ENCODE measurements around the gene SLC25A4. TPM values are rescaled to one million over a fixed set of nuclear protein-coding genes. Genes with fewer than 3 reads are reported as not detected.
A peak's percentile ranks its signal among the peaks of the same experiment; 100 is the strongest.

SLC25A4 gene
- total RNA-seq, 1 experiment from 2014 or later, result 18.6 TPM

DNA sequence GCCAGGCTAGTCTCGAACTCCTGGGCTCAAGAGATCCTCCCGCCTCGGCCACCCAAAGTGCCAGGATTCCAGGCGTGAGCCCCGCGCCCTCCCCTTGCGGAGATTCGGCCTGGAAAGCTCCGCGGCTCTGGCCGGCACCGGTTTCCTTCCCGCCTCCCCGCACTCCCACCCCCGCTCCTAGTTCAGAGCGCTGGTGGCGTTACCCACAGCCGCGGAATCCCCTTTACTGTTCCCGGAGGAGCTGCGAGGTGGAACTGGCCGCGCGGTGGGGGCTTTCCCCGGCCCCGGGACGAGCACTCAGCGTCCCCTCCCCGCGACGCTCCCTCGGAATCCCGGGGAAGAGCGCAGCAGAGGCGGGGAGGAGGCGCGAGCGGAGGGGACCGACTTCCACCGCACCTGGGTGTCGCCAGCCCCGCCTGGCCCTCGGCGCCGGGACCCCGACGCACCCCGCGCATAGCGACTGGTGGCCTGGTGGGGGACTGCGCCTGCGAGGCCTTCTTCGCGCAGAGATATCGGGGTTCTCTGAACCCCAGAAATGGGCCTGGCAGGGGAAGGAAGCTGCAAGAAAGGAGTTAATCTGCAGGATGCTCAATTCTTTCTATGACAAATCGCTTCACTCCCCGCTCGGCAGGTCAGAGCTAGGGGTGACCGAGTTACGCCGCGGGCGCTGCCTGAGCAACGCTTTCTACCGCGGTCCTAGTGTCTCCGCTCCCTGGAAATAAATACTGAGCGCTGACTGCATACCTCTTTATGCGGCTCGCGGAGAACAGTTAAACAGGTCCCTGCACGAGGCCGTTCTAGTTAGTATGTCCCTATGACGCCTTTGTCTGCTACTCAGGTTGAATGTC is 14.6 kb upstream of the SLC25A4 start:
- Histone ChIP-seq H3K27ac (ENCODE audit: low read length) (peak overlapping the region; percentile 29; the same call in 1 of the 2 replicates), H3K4me1 (ENCODE audit: control insufficient read depth, insufficient read depth, low read length) (no peaks in the 10 kb centered on the region), H3K27me3 (ENCODE audit: control insufficient read depth, insufficient read depth, low read length) (no peaks in the 10 kb centered on the region), H3K9me3 (ENCODE audit: control insufficient read depth, insufficient read depth, low read depth, low read length) (no peaks in the 10 kb centered on the region), H3K36me3 (ENCODE audit: control insufficient read depth, insufficient read depth, low read length) (no peaks in the 10 kb centered on the region), H3K4me3 (ENCODE audit: low read depth in 2 of 2, low read length in 2 of 2) (peak overlapping the region; percentile 52 to 63)
- ATAC-seq (peak; percentile 79), DNase-seq (ENCODE audit: low read depth, low spot score) (no peak)
- TF ChIP-seq TCF7L2 (IDR thresholded peaks at IDR 0.05; ENCODE audit: low read depth, low read length) (no peak), SIN3A (IDR thresholded peaks at IDR 0.05; ENCODE audit: borderline replicate concordance, insufficient read depth, low read depth, low read length) (no peak), POLR2AphosphoS5 (IDR thresholded peaks at IDR 0.05; ENCODE audit: low read depth, low read length) (no peak), REST (IDR thresholded peaks at IDR 0.05; ENCODE audit: insufficient read depth in 1 of 2, low read depth in 2 of 2, low read length in 1 of 2) (no peak)
- TF ChIP-seq, protein P1, sequence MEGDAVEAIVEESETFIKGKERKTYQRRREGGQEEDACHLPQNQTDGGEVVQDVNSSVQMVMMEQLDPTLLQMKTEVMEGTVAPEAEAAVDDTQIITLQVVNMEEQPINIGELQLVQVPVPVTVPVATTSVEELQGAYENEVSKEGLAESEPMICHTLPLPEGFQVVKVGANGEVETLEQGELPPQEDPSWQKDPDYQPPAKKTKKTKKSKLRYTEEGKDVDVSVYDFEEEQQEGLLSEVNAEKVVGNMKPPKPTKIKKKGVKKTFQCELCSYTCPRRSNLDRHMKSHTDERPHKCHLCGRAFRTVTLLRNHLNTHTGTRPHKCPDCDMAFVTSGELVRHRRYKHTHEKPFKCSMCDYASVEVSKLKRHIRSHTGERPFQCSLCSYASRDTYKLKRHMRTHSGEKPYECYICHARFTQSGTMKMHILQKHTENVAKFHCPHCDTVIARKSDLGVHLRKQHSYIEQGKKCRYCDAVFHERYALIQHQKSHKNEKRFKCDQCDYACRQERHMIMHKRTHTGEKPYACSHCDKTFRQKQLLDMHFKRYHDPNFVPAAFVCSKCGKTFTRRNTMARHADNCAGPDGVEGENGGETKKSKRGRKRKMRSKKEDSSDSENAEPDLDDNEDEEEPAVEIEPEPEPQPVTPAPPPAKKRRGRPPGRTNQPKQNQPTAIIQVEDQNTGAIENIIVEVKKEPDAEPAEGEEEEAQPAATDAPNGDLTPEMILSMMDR (IDR thresholded peaks at IDR 0.05), result no peak
- no TSS peak for BruUV-seq (replicated peaks)
- intact Hi-C loops (cut with micrococcal nuclease; ENCODE audit: unreplicated experiment), result no loop called here
- in situ Hi-C loops (cut with HindIII; ENCODE audit: low pct_unique_long_range_greater_than_20kb, low sequenced_read_pairs), result no loop called here
- CTCF ChIA-PET, result interaction anchor here (1.2 kb wide), 1 partner anchor 15 kb away, joined by 4 read pairs; the partner anchor contains the start of gene SLC25A4
- POLR2A ChIA-PET, result interaction anchor here (0.6 kb wide), 1 partner anchor 76 kb away, joined by 4 read pairs; no protein-coding TSS in a partner anchor

DNA sequence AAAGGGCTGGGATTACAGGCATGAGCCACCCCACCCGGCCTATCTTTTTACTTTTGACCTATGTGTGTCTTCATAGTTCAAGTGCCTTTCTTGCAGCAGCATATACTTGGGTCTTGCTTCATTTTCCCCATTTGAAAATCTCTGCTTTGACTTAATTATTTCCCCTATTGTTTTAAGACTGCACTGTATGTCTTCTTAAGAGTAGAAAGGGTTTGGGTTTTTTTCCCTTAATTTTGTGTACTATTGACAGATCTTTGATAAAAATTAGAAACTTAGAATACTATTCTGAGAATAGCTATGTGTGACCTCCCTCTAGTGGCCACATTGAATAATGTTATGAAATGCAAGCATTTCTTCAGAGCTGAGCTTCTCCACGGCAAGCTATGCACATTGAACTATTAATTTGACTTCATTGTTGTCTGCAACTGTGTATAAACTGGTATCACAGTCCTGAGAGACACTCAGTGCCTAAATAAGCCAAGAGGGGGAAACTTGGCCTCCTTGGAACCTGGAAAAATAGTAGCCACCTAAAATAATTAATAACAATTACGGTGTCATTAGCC is 8.7 kb upstream of the SLC25A4 start:
- H3K27ac ChIP-seq (ENCODE audit: low read length), result no peak overlapping the region
- peak; percentile 90 for ATAC-seq
- intact Hi-C loops (cut with micrococcal nuclease; ENCODE audit: unreplicated experiment) (loop anchor here (1.0 to 2.0 kb wide), 2 partner anchors 96 to 129 kb away; no protein-coding TSS in a partner anchor), in situ Hi-C loops (cut with HindIII; ENCODE audit: low pct_unique_long_range_greater_than_20kb, low sequenced_read_pairs) (no loop called here)
- TF ChIP-seq, protein P1 (IDR thresholded peaks at IDR 0.05), result peak; percentile 65; the same call in 1 of the 2 replicates
- no peak for TF ChIP-seq TCF7L2 (IDR thresholded peaks at IDR 0.05; ENCODE audit: low read depth, low read length)
- H3K4me1 ChIP-seq (ENCODE audit: control insufficient read depth, insufficient read depth, low read length), result no peaks in the 10 kb centered on the region
- H3K27me3 ChIP-seq (ENCODE audit: control insufficient read depth, insufficient read depth, low read length), result no peaks in the 10 kb centered on the region
- ChIA-PET CTCF (interaction anchor here (0.7 to 1.4 kb wide), 6 partner anchors 20 to 389 kb away, joined by 3 to 12 read pairs (median 4); partner anchors contain the start of gene HELT), POLR2A (no interaction called here)
- no peak overlapping the region for H3K4me3 ChIP-seq (ENCODE audit: low read depth in 2 of 2, low read length in 2 of 2)
- H3K36me3 ChIP-seq (ENCODE audit: control insufficient read depth, insufficient read depth, low read length), result no peaks in the 10 kb centered on the region
- no peaks in the 10 kb centered on the region for H3K9me3 ChIP-seq (ENCODE audit: control insufficient read depth, insufficient read depth, low read depth, low read length)
- BruUV-seq (replicated peaks), result no TSS peak
- DNase-seq (ENCODE audit: low read depth, low spot score), result no peak
